ENCODE data around the gene MAGI1. TPM values are rescaled to one million over a fixed set of nuclear protein-coding genes. Genes with fewer than 3 reads are reported as not detected.

MAGI1 gene
- polyA plus RNA-seq, 1 of the 3 experiments (the other 2 are of a cell fraction) = 10.3 TPM

DNA sequence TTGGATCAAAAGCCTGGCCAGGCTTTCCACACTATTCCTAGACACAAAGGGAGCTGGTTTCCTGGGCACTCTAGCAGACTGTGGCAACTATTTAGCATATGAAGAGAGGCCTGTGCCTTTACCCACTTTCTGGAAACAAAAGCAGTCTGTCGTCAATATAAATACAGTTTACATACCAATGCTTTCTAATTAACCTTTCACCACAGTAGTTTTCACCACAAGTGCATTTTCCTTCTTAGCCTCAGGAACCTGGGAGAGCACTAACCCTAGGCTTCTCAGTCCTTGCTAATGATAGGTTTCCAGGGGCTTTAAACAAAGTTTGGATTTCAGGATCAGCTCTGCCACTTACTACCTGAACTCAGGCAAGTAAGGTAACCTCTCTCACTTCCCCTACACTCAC is 499.1 kb downstream of the MAGI1 start:
- ChIA-PET POLR2A (no interaction called here), CTCF (interaction anchor here (1.2 to 1.8 kb wide), 3 partner anchors 9 to 45 kb away, joined by 3 to 4 read pairs (median 4); no protein-coding TSS in a partner anchor)
- Histone ChIP-seq H3K4me3 (ENCODE audit: low read depth in 2 of 2, low read length in 1 of 2) (no peak overlapping the region), H3K79me2 (ENCODE audit: insufficient read depth) (peaks cover 29% of the 10 kb centered on the region; the same call in 1 of the 2 replicates), H4K20me1 (ENCODE audit: insufficient read depth) (no peaks in the 10 kb centered on the region), H3F3A (replicated peaks; ENCODE audit: insufficient read depth) (no peaks in the 10 kb centered on the region), H3K4me2 (no peak overlapping the region), H3K9ac (no peak overlapping the region), H3K9me3 (no peaks in the 10 kb centered on the region), H3K27me3 (ENCODE audit: insufficient read depth) (no peaks in the 10 kb centered on the region), H2AFZ (ENCODE audit: low read depth) (no peak overlapping the region), H3K27ac (ENCODE audit: low read depth in 2 of 2, low read length in 1 of 2) (no peak overlapping the region), H3K36me3 (replicated peaks in 1 of 2; ENCODE audit: control insufficient read depth in 1 of 2, insufficient read depth in 2 of 2, low read length in 1 of 2) (no peaks in the 10 kb centered on the region), H3K9me2 (no peaks in the 10 kb centered on the region), H3K4me1 (ENCODE audit: control insufficient read depth in 1 of 2, insufficient read depth in 2 of 2, low read depth in 1 of 2, low read length in 1 of 2) (peaks cover 12 to 14% of the 10 kb centered on the region in 2 experiments; a peak in 3 of 4 replicates)
- TF ChIP-seq MXI1 (IDR thresholded peaks at IDR 0.05; ENCODE audit: low read depth, low read length) (no peak), TAF1 (IDR thresholded peaks at IDR 0.05; ENCODE audit: borderline replicate concordance, low read depth, low read length) (no peak), SMC3 (IDR thresholded peaks at IDR 0.05; ENCODE audit: low read depth, low read length) (no peak), RFX5 (IDR thresholded peaks at IDR 0.05; ENCODE audit: low read length) (no peak), FOXJ3 (CRISPR knock-in tag; IDR thresholded peaks at IDR 0.05) (no peak), GATA2 (CRISPR knock-in tag; IDR thresholded peaks at IDR 0.05) (no peak), JUND (IDR thresholded peaks at IDR 0.05) (no peak), EP300 (IDR thresholded peaks at IDR 0.05; ENCODE audit: borderline replicate concordance in 1 of 2, low read depth in 1 of 2, low read length in 1 of 2) (no peak), RXRA (IDR thresholded peaks at IDR 0.05; ENCODE audit: borderline replicate concordance, low read depth) (no peak), CHD2 (IDR thresholded peaks at IDR 0.05; ENCODE audit: low read length, partially characterized antibody) (no peak)
- TF ChIP-seq, protein P1, sequence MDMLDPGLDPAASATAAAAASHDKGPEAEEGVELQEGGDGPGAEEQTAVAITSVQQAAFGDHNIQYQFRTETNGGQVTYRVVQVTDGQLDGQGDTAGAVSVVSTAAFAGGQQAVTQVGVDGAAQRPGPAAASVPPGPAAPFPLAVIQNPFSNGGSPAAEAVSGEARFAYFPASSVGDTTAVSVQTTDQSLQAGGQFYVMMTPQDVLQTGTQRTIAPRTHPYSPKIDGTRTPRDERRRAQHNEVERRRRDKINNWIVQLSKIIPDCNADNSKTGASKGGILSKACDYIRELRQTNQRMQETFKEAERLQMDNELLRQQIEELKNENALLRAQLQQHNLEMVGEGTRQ (IDR thresholded peaks at IDR 0.05; ENCODE audit: borderline replicate concordance, low read depth, low read length) = no peak
- TF ChIP-seq, protein P2, sequence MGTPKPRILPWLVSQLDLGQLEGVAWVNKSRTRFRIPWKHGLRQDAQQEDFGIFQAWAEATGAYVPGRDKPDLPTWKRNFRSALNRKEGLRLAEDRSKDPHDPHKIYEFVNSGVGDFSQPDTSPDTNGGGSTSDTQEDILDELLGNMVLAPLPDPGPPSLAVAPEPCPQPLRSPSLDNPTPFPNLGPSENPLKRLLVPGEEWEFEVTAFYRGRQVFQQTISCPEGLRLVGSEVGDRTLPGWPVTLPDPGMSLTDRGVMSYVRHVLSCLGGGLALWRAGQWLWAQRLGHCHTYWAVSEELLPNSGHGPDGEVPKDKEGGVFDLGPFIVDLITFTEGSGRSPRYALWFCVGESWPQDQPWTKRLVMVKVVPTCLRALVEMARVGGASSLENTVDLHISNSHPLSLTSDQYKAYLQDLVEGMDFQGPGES (IDR thresholded peaks at IDR 0.05; ENCODE audit: low read depth, low read length) = no peak
- TF ChIP-seq, protein P3, sequence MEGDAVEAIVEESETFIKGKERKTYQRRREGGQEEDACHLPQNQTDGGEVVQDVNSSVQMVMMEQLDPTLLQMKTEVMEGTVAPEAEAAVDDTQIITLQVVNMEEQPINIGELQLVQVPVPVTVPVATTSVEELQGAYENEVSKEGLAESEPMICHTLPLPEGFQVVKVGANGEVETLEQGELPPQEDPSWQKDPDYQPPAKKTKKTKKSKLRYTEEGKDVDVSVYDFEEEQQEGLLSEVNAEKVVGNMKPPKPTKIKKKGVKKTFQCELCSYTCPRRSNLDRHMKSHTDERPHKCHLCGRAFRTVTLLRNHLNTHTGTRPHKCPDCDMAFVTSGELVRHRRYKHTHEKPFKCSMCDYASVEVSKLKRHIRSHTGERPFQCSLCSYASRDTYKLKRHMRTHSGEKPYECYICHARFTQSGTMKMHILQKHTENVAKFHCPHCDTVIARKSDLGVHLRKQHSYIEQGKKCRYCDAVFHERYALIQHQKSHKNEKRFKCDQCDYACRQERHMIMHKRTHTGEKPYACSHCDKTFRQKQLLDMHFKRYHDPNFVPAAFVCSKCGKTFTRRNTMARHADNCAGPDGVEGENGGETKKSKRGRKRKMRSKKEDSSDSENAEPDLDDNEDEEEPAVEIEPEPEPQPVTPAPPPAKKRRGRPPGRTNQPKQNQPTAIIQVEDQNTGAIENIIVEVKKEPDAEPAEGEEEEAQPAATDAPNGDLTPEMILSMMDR (IDR thresholded peaks at IDR 0.05) = no peak
- WGBS (ENCODE audit: low lambda C conversion rate) = 60% methylated on average over 1 of the region's 1 CpG
- no peak for DNase-seq

DNA sequence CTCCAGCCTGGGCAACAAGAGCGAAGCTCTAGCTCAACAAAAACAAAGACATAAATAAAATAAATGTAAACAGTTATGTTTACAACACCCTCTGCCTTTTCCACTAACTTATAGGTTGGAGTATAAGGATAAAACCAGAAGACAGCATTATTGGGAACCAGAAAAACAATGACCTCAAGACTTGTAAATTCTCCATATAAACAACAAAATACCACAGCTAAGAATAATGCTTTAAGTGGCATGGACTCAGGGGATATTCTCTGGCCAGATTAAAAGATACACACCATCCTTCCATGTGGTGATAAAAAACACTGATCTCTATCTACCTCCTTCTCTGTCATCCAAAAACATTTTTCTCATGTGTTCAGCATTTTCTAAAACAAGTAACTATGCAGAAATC is 500.6 kb downstream of the MAGI1 start:
- Histone ChIP-seq H3K4me3 (ENCODE audit: low read depth in 2 of 2, low read length in 1 of 2) (no peak overlapping the region), H3K4me1 (ENCODE audit: control insufficient read depth in 1 of 2, insufficient read depth in 2 of 2, low read depth in 1 of 2, low read length in 1 of 2) (peaks cover 12 to 14% of the 10 kb centered on the region in 2 experiments; a peak in 3 of 4 replicates), H3F3A (replicated peaks; ENCODE audit: insufficient read depth) (no peaks in the 10 kb centered on the region), H3K9me3 (no peaks in the 10 kb centered on the region), H3K27me3 (ENCODE audit: insufficient read depth) (no peaks in the 10 kb centered on the region), H3K27ac (ENCODE audit: low read depth in 2 of 2, low read length in 1 of 2) (no peak overlapping the region), H3K4me2 (no peak overlapping the region), H3K9ac (no peak overlapping the region), H4K20me1 (ENCODE audit: insufficient read depth) (no peaks in the 10 kb centered on the region), H3K36me3 (replicated peaks in 1 of 2; ENCODE audit: control insufficient read depth in 1 of 2, insufficient read depth in 2 of 2, low read length in 1 of 2) (no peaks in the 10 kb centered on the region), H2AFZ (ENCODE audit: low read depth) (no peak overlapping the region), H3K79me2 (ENCODE audit: insufficient read depth) (peaks cover 17% of the 10 kb centered on the region; the same call in 1 of the 2 replicates), H3K9me2 (no peaks in the 10 kb centered on the region)
- no peak for TF ChIP-seq FOXM1 (IDR thresholded peaks at IDR 0.05; ENCODE audit: low read depth)
- peak; percentile 19; the same call in 1 of the 2 replicates for TF ChIP-seq GATA2 (CRISPR knock-in tag; IDR thresholded peaks at IDR 0.05)
- ChIA-PET POLR2A (no interaction called here), CTCF (interaction anchor here (0.7 to 1.3 kb wide), 2 partner anchors 10 to 11 kb away, joined by 3 read pairs; no protein-coding TSS in a partner anchor)
- WGBS (ENCODE audit: low lambda C conversion rate) = 94% methylated on average over 1 of the region's 1 CpG
- no peak for DNase-seq

All from SK-N-SH (cell line).